ENCODE data around the gene JAML.
A peak's percentile ranks its signal among the peaks of the same experiment; 100 is the strongest.

Gene JAML

GRCh38 chr11:118163494-118163893 is 61.3 kb downstream of the JAML start:
- no peak for ATAC-seq (replicated peaks; ENCODE audit: extremely low read depth, poor library complexity, severe bottlenecking)
- Mint-ChIP-seq H3K4me3 (no peak overlapping the region), H3K36me3 (ENCODE audit: insufficient read depth) (no peaks in the 10 kb centered on the region)

GRCh38 chr11:118162846-118163245 is 62.0 kb downstream of the JAML start:
- Mint-ChIP-seq H3K4me3 (no peak overlapping the region), H3K27ac (ENCODE audit: low read depth) (no peak overlapping the region), H3K9me3 (no peaks in the 10 kb centered on the region), H3K4me1 (no peaks in the 10 kb centered on the region), H3K27me3 (peaks cover 79% of the 10 kb centered on the region), H3K36me3 (ENCODE audit: insufficient read depth) (no peaks in the 10 kb centered on the region)
- DNase-seq (ENCODE audit: low spot score in 2 of 2) (no peak), ATAC-seq (replicated peaks; ENCODE audit: extremely low read depth, poor library complexity, severe bottlenecking) (no peak)

More at GRCh38 chr11:118163494-118163893, 61.3 kb downstream of the JAML start:
- DNase-seq (ENCODE audit: low spot score in 2 of 2) = no peak
- Mint-ChIP-seq H3K9me3 (no peaks in the 10 kb centered on the region), H3K27me3 (peaks cover 79% of the 10 kb centered on the region), H3K4me1 (no peaks in the 10 kb centered on the region), H3K27ac (ENCODE audit: low read depth) (no peak overlapping the region)

- ATAC-seq (replicated peaks; ENCODE audit: extremely low read depth, poor library complexity, severe bottlenecking) = no peak
Observed at GRCh38 chr11:118161786-118162185, 63.0 kb downstream of the JAML start.

GRCh38 chr11:118157186-118157895 is 67.5 kb downstream of the JAML start:
- Mint-ChIP-seq H3K4me1 (peaks cover 24% of the 10 kb centered on the region), H3K36me3 (ENCODE audit: insufficient read depth) (peaks cover 4% of the 10 kb centered on the region), H3K4me3 (no peak overlapping the region), H3K27me3 (peaks cover 92% of the 10 kb centered on the region), H3K27ac (ENCODE audit: low read depth) (no peak overlapping the region), H3K9me3 (no peaks in the 10 kb centered on the region)
- ATAC-seq (replicated peaks; ENCODE audit: extremely low read depth, poor library complexity, severe bottlenecking) (no peak), DNase-seq (ENCODE audit: low spot score in 2 of 2) (no peak)

More at GRCh38 chr11:118161786-118162185, 63.0 kb downstream of the JAML start:
- Mint-ChIP-seq H3K27ac (ENCODE audit: low read depth) (no peak overlapping the region), H3K27me3 (peaks cover 79% of the 10 kb centered on the region), H3K9me3 (no peaks in the 10 kb centered on the region), H3K4me3 (no peak overlapping the region), H3K36me3 (ENCODE audit: insufficient read depth) (no peaks in the 10 kb centered on the region), H3K4me1 (peaks cover 9% of the 10 kb centered on the region)
- DNase-seq (ENCODE audit: low spot score in 2 of 2) = no peak

- ATAC-seq (replicated peaks; ENCODE audit: extremely low read depth, poor library complexity, severe bottlenecking) (peak; percentile 82), DNase-seq (ENCODE audit: low spot score in 2 of 2) (no peak)
- Mint-ChIP-seq H3K4me1 (peaks cover 24% of the 10 kb centered on the region), H3K36me3 (ENCODE audit: insufficient read depth) (peaks cover 5% of the 10 kb centered on the region), H3K4me3 (no peak overlapping the region), H3K27me3 (peaks cover 86% of the 10 kb centered on the region), H3K27ac (ENCODE audit: low read depth) (no peak overlapping the region), H3K9me3 (no peaks in the 10 kb centered on the region)
Observed at GRCh38 chr11:118156531-118157185, 68.2 kb downstream of the JAML start.

GRCh38 chr11:118155776-118156530 is 68.9 kb downstream of the JAML start:
- Mint-ChIP-seq H3K27ac (ENCODE audit: low read depth) (no peak overlapping the region), H3K4me1 (peaks cover 24% of the 10 kb centered on the region), H3K36me3 (ENCODE audit: insufficient read depth) (peaks cover 5% of the 10 kb centered on the region), H3K9me3 (no peaks in the 10 kb centered on the region), H3K4me3 (no peak overlapping the region), H3K27me3 (peaks cover 85% of the 10 kb centered on the region)
- DNase-seq (ENCODE audit: low spot score in 2 of 2) (no peak), ATAC-seq (replicated peaks; ENCODE audit: extremely low read depth, poor library complexity, severe bottlenecking) (no peak)

GRCh38 chr11:118154641-118155040 is 70.2 kb downstream of the JAML start:
- Mint-ChIP-seq H3K4me1 (peaks cover 24% of the 10 kb centered on the region), H3K36me3 (ENCODE audit: insufficient read depth) (peaks cover 5% of the 10 kb centered on the region), H3K27ac (ENCODE audit: low read depth) (no peak overlapping the region), H3K27me3 (peaks cover 77% of the 10 kb centered on the region), H3K9me3 (no peaks in the 10 kb centered on the region), H3K4me3 (no peak overlapping the region)
- DNase-seq (ENCODE audit: low spot score in 2 of 2) (no peak), ATAC-seq (replicated peaks; ENCODE audit: extremely low read depth, poor library complexity, severe bottlenecking) (no peak)

- ATAC-seq (replicated peaks; ENCODE audit: extremely low read depth, poor library complexity, severe bottlenecking) = no peak
- Mint-ChIP-seq H3K27ac (ENCODE audit: low read depth) (no peak overlapping the region), H3K27me3 (peaks cover 70% of the 10 kb centered on the region), H3K36me3 (ENCODE audit: insufficient read depth) (peaks cover 5% of the 10 kb centered on the region), H3K4me1 (peaks cover 24% of the 10 kb centered on the region), H3K4me3 (peak overlapping the region; percentile 60), H3K9me3 (no peaks in the 10 kb centered on the region)
- no peak for DNase-seq (ENCODE audit: low spot score in 2 of 2)
Observed at GRCh38 chr11:118153976-118154375, 70.8 kb downstream of the JAML start.

- peaks cover 66% of the 10 kb centered on the region for H3K27me3 Mint-ChIP-seq
- peak overlapping the region; percentile 60 for H3K4me3 Mint-ChIP-seq
- peaks cover 24% of the 10 kb centered on the region for H3K4me1 Mint-ChIP-seq
- H3K27ac Mint-ChIP-seq (ENCODE audit: low read depth) = no peak overlapping the region
- ATAC-seq (replicated peaks; ENCODE audit: extremely low read depth, poor library complexity, severe bottlenecking) (no peak), DNase-seq (ENCODE audit: low spot score in 2 of 2) (no peak)
- no peaks in the 10 kb centered on the region for H3K9me3 Mint-ChIP-seq
- peaks cover 5% of the 10 kb centered on the region for H3K36me3 Mint-ChIP-seq (ENCODE audit: insufficient read depth)
Observed at GRCh38 chr11:118153516-118153915, 71.3 kb downstream of the JAML start.

GRCh38 chr11:118152552-118153471 is 72.0 kb downstream of the JAML start, which contains the start of gene SCN4B:
TSS of gene SCN4B (minus strand) at chr11:118152823. CDS start at chr11:118152673, 150 bp downstream.
- Mint-ChIP-seq H3K9me3 (no peaks in the 10 kb centered on the region), H3K27ac (ENCODE audit: low read depth) (no peak within 1 kb of the TSS), H3K4me3 (peak within 1 kb of the TSS; percentile 60), H3K36me3 (ENCODE audit: insufficient read depth) (peaks cover 5% of the 10 kb centered on the region), H3K27me3 (peaks cover 59% of the 10 kb centered on the region), H3K4me1 (peaks cover 24% of the 10 kb centered on the region)
- DNase-seq (ENCODE audit: low spot score in 2 of 2) = no peak
- peak; percentile 25 for ATAC-seq (replicated peaks; ENCODE audit: extremely low read depth, poor library complexity, severe bottlenecking)

GRCh38 chr11:118152020-118152551 is 72.7 kb downstream of the JAML start:
- Mint-ChIP-seq H3K4me3 (peak overlapping the region; percentile 54), H3K36me3 (ENCODE audit: insufficient read depth) (peaks cover 5% of the 10 kb centered on the region), H3K27ac (ENCODE audit: low read depth) (no peak overlapping the region), H3K9me3 (no peaks in the 10 kb centered on the region), H3K27me3 (peaks cover 51% of the 10 kb centered on the region), H3K4me1 (peaks cover 17% of the 10 kb centered on the region)
- DNase-seq (ENCODE audit: low spot score in 2 of 2) (no peak), ATAC-seq (replicated peaks; ENCODE audit: extremely low read depth, poor library complexity, severe bottlenecking) (no peak)

- Mint-ChIP-seq H3K4me3 (no peak overlapping the region), H3K27ac (ENCODE audit: low read depth) (no peak overlapping the region), H3K4me1 (peaks cover 11% of the 10 kb centered on the region), H3K9me3 (no peaks in the 10 kb centered on the region), H3K27me3 (peaks cover 45% of the 10 kb centered on the region), H3K36me3 (ENCODE audit: insufficient read depth) (peaks cover 5% of the 10 kb centered on the region)
- no peak for DNase-seq (ENCODE audit: low spot score in 2 of 2)
- no peak for ATAC-seq (replicated peaks; ENCODE audit: extremely low read depth, poor library complexity, severe bottlenecking)
Observed at GRCh38 chr11:118151431-118151830, 73.4 kb downstream of the JAML start.
